Hematopoietic multipotent progenitor cell (in vitro differentiated cells): ENCODE results near the gene GAREM1. TPM values are rescaled to one million over a fixed set of nuclear protein-coding genes. Genes with fewer than 3 reads are reported as not detected.

Experiments
- DNase-seq, 3 donors: peaks; one replicate each; pipeline ENCODE4 v3.0.0-alpha.2; 2011 to 2015; ENCODE audit warnings: low read depth in 2 of 3, low spot score in 2 of 3
- total RNA-seq: library from RNA; depleted of rRNA; stranded (reverse); fragments of >200 nt; gene quantifications from one replicate; pipeline ENCODE4 v1.2.3, GENCODE V29; 2012

The GAREM1 gene
- total RNA-seq, 1 donor: under 0.01 TPM

- DNase-seq: no peak
These were observed 135.5 kb downstream of the GAREM1 start for GRCh38 chr18:32335228-32335627.

- DNase-seq: no peak
These were observed 136.9 kb downstream of the GAREM1 start for GRCh38 chr18:32333781-32334180.

GRCh38 chr18:32332708-32333107 is 138.0 kb downstream of the GAREM1 start:
- DNase-seq: no peak

- no peak for DNase-seq
These were observed 141.7 kb downstream of the GAREM1 start for GRCh38 chr18:32328974-32329373.

GRCh38 chr18:32328379-32328778 is 142.3 kb downstream of the GAREM1 start:
- DNase-seq: no peak

GRCh38 chr18:32326450-32327308 is 144.0 kb downstream of the GAREM1 start:
- no peak for DNase-seq

GRCh38 chr18:32324181-32324580 is 146.5 kb downstream of the GAREM1 start:
- no peak for DNase-seq

- no peak for DNase-seq
These were observed 148.9 kb downstream of the GAREM1 start for GRCh38 chr18:32321826-32322225.

GRCh38 chr18:32319084-32319483 is 151.6 kb downstream of the GAREM1 start:
- DNase-seq: no peak

GRCh38 chr18:32318581-32318980 is 152.1 kb downstream of the GAREM1 start:
- no peak for DNase-seq

GRCh38 chr18:32317651-32318050 is 153.0 kb downstream of the GAREM1 start:
- no peak for DNase-seq

- DNase-seq: no peak
These were observed 154.8 kb downstream of the GAREM1 start for GRCh38 chr18:32315881-32316280.

- DNase-seq: no peak
These were observed 159.9 kb downstream of the GAREM1 start for GRCh38 chr18:32310774-32311173.

- peak in 1 of 3 donors; percentile 25 for DNase-seq
These were observed 160.6 kb downstream of the GAREM1 start for GRCh38 chr18:32310101-32310500.

GRCh38 chr18:32308493-32309120 is 162.1 kb downstream of the GAREM1 start:
- DNase-seq: no peak

- no peak for DNase-seq
These were observed 167.3 kb downstream of the GAREM1 start for GRCh38 chr18:32303400-32303799.

GRCh38 chr18:32302806-32303205 is 167.9 kb downstream of the GAREM1 start:
- DNase-seq: no peak

- peak in 2 of 3 donors; percentile 16 to 48 for DNase-seq
These were observed 168.5 kb downstream of the GAREM1 start for GRCh38 chr18:32301976-32302743.

GRCh38 chr18:32301361-32301760 is 169.3 kb downstream of the GAREM1 start:
- DNase-seq: no peak

GRCh38 chr18:32300914-32301313 is 169.8 kb downstream of the GAREM1 start:
- no peak for DNase-seq

GRCh38 chr18:32299484-32299883 is 171.2 kb downstream of the GAREM1 start:
- DNase-seq: no peak
